ENCODE data around the gene WDR88. TPM values are rescaled to one million over a fixed set of nuclear protein-coding genes. Genes with fewer than 3 reads are reported as not detected.

WDR88 gene
- total and polyA plus RNA-seq, 9 donors = 0.79 TPM; not detected in 8

GRCh38 chr19:33202546-33203507 is 70.9 kb downstream of the WDR88 start:
- Histone ChIP-seq H3K27ac (no peak overlapping the region), H3K9me3 (no peaks in the 10 kb centered on the region), H3K4me1 (ENCODE audit: insufficient read depth) (no peaks in the 10 kb centered on the region), H3K36me3 (no peaks in the 10 kb centered on the region), H3K27me3 (no peaks in the 10 kb centered on the region), H3K4me3 (no peak overlapping the region)
- WGBS, 3 donors = 83 to 87% (median 83%) methylated on average over 27 of the region's 27 CpGs
- no peak for DNase-seq
- intact Hi-C loops (cut with DNase I) = loop anchor here in 2 of 4 donors (10.0 kb wide), 2 partner anchors 58 to 228 kb away; partner anchors contain the start of genes CEP89 (in 1 of the 2) and FAAP24 (in 1 of the 2)
- no peak for TF ChIP-seq POLR2A (IDR thresholded peaks at IDR 0.05)
- no peak for TF ChIP-seq EP300 (IDR thresholded peaks at IDR 0.05)
- TF ChIP-seq, protein P1, sequence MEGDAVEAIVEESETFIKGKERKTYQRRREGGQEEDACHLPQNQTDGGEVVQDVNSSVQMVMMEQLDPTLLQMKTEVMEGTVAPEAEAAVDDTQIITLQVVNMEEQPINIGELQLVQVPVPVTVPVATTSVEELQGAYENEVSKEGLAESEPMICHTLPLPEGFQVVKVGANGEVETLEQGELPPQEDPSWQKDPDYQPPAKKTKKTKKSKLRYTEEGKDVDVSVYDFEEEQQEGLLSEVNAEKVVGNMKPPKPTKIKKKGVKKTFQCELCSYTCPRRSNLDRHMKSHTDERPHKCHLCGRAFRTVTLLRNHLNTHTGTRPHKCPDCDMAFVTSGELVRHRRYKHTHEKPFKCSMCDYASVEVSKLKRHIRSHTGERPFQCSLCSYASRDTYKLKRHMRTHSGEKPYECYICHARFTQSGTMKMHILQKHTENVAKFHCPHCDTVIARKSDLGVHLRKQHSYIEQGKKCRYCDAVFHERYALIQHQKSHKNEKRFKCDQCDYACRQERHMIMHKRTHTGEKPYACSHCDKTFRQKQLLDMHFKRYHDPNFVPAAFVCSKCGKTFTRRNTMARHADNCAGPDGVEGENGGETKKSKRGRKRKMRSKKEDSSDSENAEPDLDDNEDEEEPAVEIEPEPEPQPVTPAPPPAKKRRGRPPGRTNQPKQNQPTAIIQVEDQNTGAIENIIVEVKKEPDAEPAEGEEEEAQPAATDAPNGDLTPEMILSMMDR (IDR thresholded peaks at IDR 0.05) = no peak

- H3K4me1 ChIP-seq (ENCODE audit: insufficient read depth) = no peaks in the 10 kb centered on the region
- no peaks in the 10 kb centered on the region for H3K9me3 ChIP-seq
- H3K27me3 ChIP-seq = no peaks in the 10 kb centered on the region
- no peaks in the 10 kb centered on the region for H3K36me3 ChIP-seq
- H3K27ac ChIP-seq = no peak overlapping the region
- intact Hi-C loops (cut with DNase I) = loop anchor here in 2 of 4 donors (10.0 kb wide), 2 partner anchors 59 to 229 kb away; partner anchors contain the start of genes CEP89 (in 1 of the 2) and FAAP24 (in 1 of the 2)
- WGBS, 3 donors = 53 to 66% (median 64%) methylated on average over 6 of the region's 6 CpGs
- no peak for DNase-seq
- TF ChIP-seq, protein P1 (IDR thresholded peaks at IDR 0.05) = no peak
- TF ChIP-seq EP300 (IDR thresholded peaks at IDR 0.05) (no peak), POLR2A (IDR thresholded peaks at IDR 0.05) (no peak)
- H3K4me3 ChIP-seq = no peak overlapping the region
Observed at GRCh38 chr19:33203529-33203928, 71.6 kb downstream of the WDR88 start.

- H3K36me3 ChIP-seq = no peaks in the 10 kb centered on the region
- intact Hi-C loops (cut with DNase I) = loop anchor here in 2 of 4 donors (10.0 kb wide), 2 partner anchors 60 to 230 kb away; partner anchors contain the start of genes CEP89 (in 1 of the 2) and FAAP24 (in 1 of the 2)
- H3K27ac ChIP-seq = no peak overlapping the region
- H3K9me3 ChIP-seq = no peaks in the 10 kb centered on the region
- TF ChIP-seq EP300 (IDR thresholded peaks at IDR 0.05) = no peak
- TF ChIP-seq, protein P1 (IDR thresholded peaks at IDR 0.05) = no peak
- no peak for TF ChIP-seq POLR2A (IDR thresholded peaks at IDR 0.05)
- no peaks in the 10 kb centered on the region for H3K27me3 ChIP-seq
- WGBS, 3 donors = 82 to 86% (median 83%) methylated on average over 32 of the region's 32 CpGs
- H3K4me1 ChIP-seq (ENCODE audit: insufficient read depth) = no peaks in the 10 kb centered on the region
- DNase-seq = no peak
- no peak overlapping the region for H3K4me3 ChIP-seq
Observed at GRCh38 chr19:33204136-33204973, 72.4 kb downstream of the WDR88 start.

GRCh38 chr19:33205110-33205509 is 73.2 kb downstream of the WDR88 start:
- Histone ChIP-seq H3K4me3 (no peak overlapping the region), H3K4me1 (ENCODE audit: insufficient read depth) (no peaks in the 10 kb centered on the region), H3K27ac (no peak overlapping the region), H3K9me3 (no peaks in the 10 kb centered on the region), H3K27me3 (no peaks in the 10 kb centered on the region), H3K36me3 (no peaks in the 10 kb centered on the region)
- intact Hi-C loops (cut with DNase I) = loop anchor here in 2 of 4 donors (10.0 kb wide), 2 partner anchors 60 to 230 kb away; partner anchors contain the start of genes CEP89 (in 1 of the 2) and FAAP24 (in 1 of the 2)
- no peak for DNase-seq
- WGBS, 3 donors = 91 to 92% (median 92%) methylated on average over 27 of the region's 27 CpGs
- TF ChIP-seq, protein P1 (IDR thresholded peaks at IDR 0.05) = no peak
- TF ChIP-seq POLR2A (IDR thresholded peaks at IDR 0.05) (no peak), EP300 (IDR thresholded peaks at IDR 0.05) (no peak)

Data from ovary (tissue), 9 donors.